Stimulated activated CD4-positive, alpha-beta T cell treated with anti-CD3 and anti-CD28 coated beads, Interleukin-1b, Interleukin-23, amount 100 ng/mL, for 4 hours (primary cell): ENCODE measurements around the gene KLHL28.
"Not testable (repeated sequence)": the region's sequence is repeated elsewhere in the genome, so short reads cannot be mapped to it uniquely, and the experiment has no call there.

Experiments used
- DNase-seq, 2 donors: peaks; one replicate each; pipeline ENCODE4 v3.0.0-alpha.2; 2020; ENCODE audit warnings: low read depth in 2 of 2

Gene KLHL28

GRCh38 chr14:44897041-44897844 lies 64.5 kb downstream of the KLHL28 start:
- DNase-seq, result peak; percentile 97 to 98

GRCh38 chr14:44896275-44897040 lies 65.3 kb downstream of the KLHL28 start:
- no peak for DNase-seq

GRCh38 chr14:44895716-44896115 lies 66.0 kb downstream of the KLHL28 start:
- DNase-seq, result no peak

GRCh38 chr14:44893535-44893934 lies 68.2 kb downstream of the KLHL28 start:
- DNase-seq, result no peak

GRCh38 chr14:44891726-44892372 lies 69.9 kb downstream of the KLHL28 start:
- not testable (repeated sequence) for DNase-seq

GRCh38 chr14:44889595-44890471 lies 71.9 kb downstream of the KLHL28 start:
- DNase-seq, result no peak

- no peak for DNase-seq
These were observed 74.2 kb downstream of the KLHL28 start for GRCh38 chr14:44887596-44887955.

GRCh38 chr14:44886860-44887595 lies 74.7 kb downstream of the KLHL28 start:
- no peak for DNase-seq

- no peak for DNase-seq
These were observed 81.0 kb downstream of the KLHL28 start for GRCh38 chr14:44880791-44881190.
